IPS DF 4.7 (cell line): ENCODE data around the gene TRIO.

Experiments
- DNase-seq: peaks from one replicate; pipeline ENCODE4 v3.0.0-alpha.2; 2013; ENCODE audit warnings: low spot score; ENCODE audit errors: extremely low read depth

TRIO gene

GRCh38 chr5:14245132-14245925 lies 102.2 kb downstream of the TRIO start:
- no peak for DNase-seq

GRCh38 chr5:14246350-14247053 lies 103.4 kb downstream of the TRIO start:
- no peak for DNase-seq

GRCh38 chr5:14247054-14247386 lies 103.9 kb downstream of the TRIO start:
- no peak for DNase-seq

GRCh38 chr5:14249258-14250082 lies 106.3 kb downstream of the TRIO start:
- DNase-seq: no peak

GRCh38 chr5:14250084-14250695 lies 107.0 kb downstream of the TRIO start:
- DNase-seq: no peak

- no peak for DNase-seq
These were observed 107.9 kb downstream of the TRIO start for GRCh38 chr5:14250748-14251701.

- DNase-seq: no peak
These were observed 108.6 kb downstream of the TRIO start for GRCh38 chr5:14251733-14252132.

- no peak for DNase-seq
These were observed 109.7 kb downstream of the TRIO start for GRCh38 chr5:14252793-14253192.

- no peak for DNase-seq
These were observed 111.5 kb downstream of the TRIO start for GRCh38 chr5:14254686-14255085.

GRCh38 chr5:14256026-14256690 lies 113.0 kb downstream of the TRIO start:
- DNase-seq: no peak

GRCh38 chr5:14256756-14257393 lies 113.7 kb downstream of the TRIO start:
- no peak for DNase-seq

GRCh38 chr5:14257995-14258403 lies 114.9 kb downstream of the TRIO start:
- DNase-seq: no peak

GRCh38 chr5:14258840-14259239 lies 115.7 kb downstream of the TRIO start:
- no peak for DNase-seq

GRCh38 chr5:14260637-14261036 lies 117.5 kb downstream of the TRIO start:
- DNase-seq: no peak

- no peak for DNase-seq
These were observed 118.1 kb downstream of the TRIO start for GRCh38 chr5:14261235-14261634.

GRCh38 chr5:14261856-14262611 lies 118.9 kb downstream of the TRIO start:
- DNase-seq: no peak

GRCh38 chr5:14263113-14263512 lies 120.0 kb downstream of the TRIO start:
- DNase-seq: no peak

GRCh38 chr5:14263699-14264098 lies 120.6 kb downstream of the TRIO start:
- DNase-seq: no peak
